Measurements from ENCODE around the gene TCF4. TPM values are rescaled to one million over a fixed set of nuclear protein-coding genes. Genes with fewer than 3 reads are reported as not detected.

TCF4 gene
- polyA plus RNA-seq, 1 donor (not counting 4 experiments of a cell fraction or from before 2014, with no cell fraction given) = 9.7 TPM

DNA sequence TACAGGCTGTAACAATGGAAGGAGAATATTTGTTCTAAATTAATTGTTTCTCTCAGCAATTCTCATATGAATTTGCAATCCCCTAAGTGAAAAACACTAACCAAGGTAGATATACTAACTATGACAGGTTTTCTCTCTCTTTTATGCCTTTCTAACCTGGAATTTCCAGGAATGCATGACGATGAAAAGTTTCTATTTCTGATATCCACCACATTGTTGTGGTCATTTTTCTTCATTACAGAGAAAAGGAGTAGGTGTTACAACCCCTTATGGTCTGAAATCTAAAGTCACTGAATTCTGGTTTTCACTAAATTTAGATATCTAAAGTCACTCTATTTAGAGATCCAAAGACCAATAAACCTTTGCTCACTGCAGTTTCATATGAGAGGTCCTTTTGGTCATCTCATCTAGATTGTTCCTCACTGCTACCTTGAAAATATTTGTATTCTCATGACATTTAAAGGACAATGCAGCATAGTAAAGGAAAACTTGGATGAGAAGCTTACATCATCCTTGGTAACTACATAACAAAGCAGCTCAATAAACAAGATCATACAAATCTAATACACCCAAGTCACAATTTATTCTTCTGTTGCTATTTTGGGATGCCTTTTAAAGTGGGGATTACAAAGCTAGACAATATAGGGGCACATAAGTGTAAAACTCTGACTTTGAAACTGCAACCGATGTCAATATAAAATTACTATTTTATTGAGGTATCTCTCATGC, 85.8 kb downstream of the TCF4 start:
- no peaks in the 10 kb centered on the region for H4K20me1 ChIP-seq (ENCODE audit: control insufficient read depth, extremely low read depth, insufficient read depth, low read length)
- H3K27ac ChIP-seq (ENCODE audit: control insufficient read depth, insufficient read depth, low read length) = no peak overlapping the region
- H3K36me3 ChIP-seq (ENCODE audit: control insufficient read depth in 2 of 2, extremely low read depth in 1 of 2, insufficient read depth in 2 of 2, low read length in 2 of 2) = no peaks in the 10 kb centered on the region
- no peaks in the 10 kb centered on the region for H3K9me3 ChIP-seq (ENCODE audit: control insufficient read depth, low read depth, low read length)
- no peak for TF ChIP-seq EZH2 (IDR thresholded peaks at IDR 0.05; ENCODE audit: low read length)
- no peak for TF ChIP-seq CTCF (optimal IDR thresholded peaks at IDR 0.05 in 1 of 3, IDR thresholded peaks at IDR 0.05 in 1 of 3, conservative IDR thresholded peaks at IDR 0.05 in 1 of 3; ENCODE audit: extremely low read depth in 1 of 3, insufficient read depth in 2 of 3, low read length in 3 of 3)
- no peak for FAIRE-seq
- no peaks in the 10 kb centered on the region for H3K79me2 ChIP-seq (ENCODE audit: control insufficient read depth, insufficient read depth, low read length)
- H3K4me3 ChIP-seq (ENCODE audit: control insufficient read depth in 2 of 3, extremely low read depth in 1 of 3, insufficient read depth in 2 of 3, low read depth in 1 of 3, low read length in 3 of 3) = no peak overlapping the region
- H3K9ac ChIP-seq (ENCODE audit: control insufficient read depth, extremely low read depth, insufficient read depth, low read length) = no peak overlapping the region
- dilution Hi-C loops (cut with MboI; ENCODE audit: extremely low pct_ligation_motif_present, low sequenced_read_pairs) = no loop called here
- no peak overlapping the region for H2AFZ ChIP-seq (ENCODE audit: control insufficient read depth, low read length)
- no peaks in the 10 kb centered on the region for H3K9me1 ChIP-seq (ENCODE audit: control insufficient read depth, extremely low read depth, insufficient read depth, low read length)
- no peak for DNase-seq (ENCODE audit: low read depth, low spot score)
- no peaks in the 10 kb centered on the region for H3K27me3 ChIP-seq (ENCODE audit: control insufficient read depth, extremely low read depth, insufficient read depth, low read length)
- H3K4me2 ChIP-seq (ENCODE audit: control insufficient read depth, extremely low read depth, insufficient read depth, low read depth, low read length) = no peak overlapping the region
- peaks cover 9% of the 10 kb centered on the region for H3K4me1 ChIP-seq (ENCODE audit: control insufficient read depth, extremely low read depth, insufficient read depth, low read length)

DNA sequence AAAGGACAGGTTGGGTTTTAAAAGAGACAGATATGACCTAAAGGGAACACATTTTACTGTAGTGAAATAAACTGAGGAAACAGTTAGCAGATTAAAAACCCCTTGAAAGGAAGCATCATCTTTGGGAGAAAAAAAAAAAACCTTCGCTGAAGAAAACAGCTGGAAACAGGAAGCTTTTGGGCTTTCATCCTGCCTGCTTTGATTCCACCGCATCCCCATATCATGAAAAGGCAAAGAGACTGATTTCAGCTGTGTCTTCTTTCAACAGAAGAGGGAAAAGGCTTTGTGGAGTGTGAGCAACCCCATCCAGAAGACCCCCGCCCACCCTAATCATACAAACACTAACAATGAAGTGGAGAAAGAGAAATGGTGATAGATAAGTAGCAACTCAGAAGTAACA, 86.4 kb downstream of the TCF4 start:
- Histone ChIP-seq H4K20me1 (ENCODE audit: control insufficient read depth, extremely low read depth, insufficient read depth, low read length) (no peaks in the 10 kb centered on the region), H3K4me2 (ENCODE audit: control insufficient read depth, extremely low read depth, insufficient read depth, low read depth, low read length) (no peak overlapping the region), H3K9ac (ENCODE audit: control insufficient read depth, extremely low read depth, insufficient read depth, low read length) (no peak overlapping the region), H3K27me3 (ENCODE audit: control insufficient read depth, extremely low read depth, insufficient read depth, low read length) (no peaks in the 10 kb centered on the region), H3K36me3 (ENCODE audit: control insufficient read depth in 2 of 2, extremely low read depth in 1 of 2, insufficient read depth in 2 of 2, low read length in 2 of 2) (no peaks in the 10 kb centered on the region), H2AFZ (ENCODE audit: control insufficient read depth, low read length) (no peak overlapping the region), H3K4me1 (ENCODE audit: control insufficient read depth, extremely low read depth, insufficient read depth, low read length) (peaks cover 9% of the 10 kb centered on the region), H3K9me3 (ENCODE audit: control insufficient read depth, low read depth, low read length) (no peaks in the 10 kb centered on the region), H3K4me3 (ENCODE audit: control insufficient read depth in 2 of 3, extremely low read depth in 1 of 3, insufficient read depth in 2 of 3, low read depth in 1 of 3, low read length in 3 of 3) (no peak overlapping the region), H3K27ac (ENCODE audit: control insufficient read depth, insufficient read depth, low read length) (no peak overlapping the region), H3K9me1 (ENCODE audit: control insufficient read depth, extremely low read depth, insufficient read depth, low read length) (no peaks in the 10 kb centered on the region), H3K79me2 (ENCODE audit: control insufficient read depth, insufficient read depth, low read length) (no peaks in the 10 kb centered on the region)
- TF ChIP-seq CTCF (optimal IDR thresholded peaks at IDR 0.05 in 1 of 3, IDR thresholded peaks at IDR 0.05 in 1 of 3, conservative IDR thresholded peaks at IDR 0.05 in 1 of 3; ENCODE audit: extremely low read depth in 1 of 3, insufficient read depth in 2 of 3, low read length in 3 of 3) = no peak
- TF ChIP-seq EZH2 (IDR thresholded peaks at IDR 0.05; ENCODE audit: low read length) = no peak
- FAIRE-seq (no peak), DNase-seq (ENCODE audit: low read depth, low spot score) (no peak)
- dilution Hi-C loops (cut with MboI; ENCODE audit: extremely low pct_ligation_motif_present, low sequenced_read_pairs) = no loop called here

Measured in keratinocyte (primary cell).